Stimulated activated naive CD8-positive, alpha-beta T cell treated with anti-CD3 and anti-CD28 coated beads, Interleukin-15, amount 100 ng/mL, for 72 hours (primary cell): Measurements from ENCODE around the gene RAB26.
"Not testable (repeated sequence)": the region's sequence is repeated elsewhere in the genome, so short reads cannot be mapped to it uniquely, and the experiment has no call there.

Source experiments
- ATAC-seq: fragments of 150-1000 bp; cut with Tn5 transposase; 2 replicates; pipeline ENCODE4 v1.10.0; 2021; ENCODE audit warnings: mild to moderate bottlenecking, moderate library complexity
- DNase-seq, 2 donors: peaks; one replicate each; pipeline ENCODE4 v3.0.0; 2021 to 2022
- H3K27ac Mint-ChIP-seq, 2 donors: one replicate each; pipeline ENCODE4 v1.8.0; 2022; ENCODE audit warnings: mild to moderate bottlenecking in 2 of 2, mixed read lengths in 2 of 2, moderate library complexity in 2 of 2
- H3K27me3 Mint-ChIP-seq: one replicate; pipeline ENCODE4 v1.8.0; 2022; ENCODE audit warnings: mixed read lengths
- H3K4me1 Mint-ChIP-seq: one replicate; pipeline ENCODE4 v1.8.0; 2022; ENCODE audit warnings: mild to moderate bottlenecking, mixed read lengths
- H3K4me3 Mint-ChIP-seq, 2 donors: one replicate each; pipeline ENCODE4 v1.8.0; 2022; ENCODE audit warnings: mild to moderate bottlenecking in 2 of 2, mixed read lengths in 2 of 2, moderate library complexity in 1 of 2
- H3K9me3 Mint-ChIP-seq, 2 donors: one replicate each; pipeline ENCODE4 v1.8.0; 2022; ENCODE audit warnings: mixed read lengths in 2 of 2

RAB26 gene

DNA sequence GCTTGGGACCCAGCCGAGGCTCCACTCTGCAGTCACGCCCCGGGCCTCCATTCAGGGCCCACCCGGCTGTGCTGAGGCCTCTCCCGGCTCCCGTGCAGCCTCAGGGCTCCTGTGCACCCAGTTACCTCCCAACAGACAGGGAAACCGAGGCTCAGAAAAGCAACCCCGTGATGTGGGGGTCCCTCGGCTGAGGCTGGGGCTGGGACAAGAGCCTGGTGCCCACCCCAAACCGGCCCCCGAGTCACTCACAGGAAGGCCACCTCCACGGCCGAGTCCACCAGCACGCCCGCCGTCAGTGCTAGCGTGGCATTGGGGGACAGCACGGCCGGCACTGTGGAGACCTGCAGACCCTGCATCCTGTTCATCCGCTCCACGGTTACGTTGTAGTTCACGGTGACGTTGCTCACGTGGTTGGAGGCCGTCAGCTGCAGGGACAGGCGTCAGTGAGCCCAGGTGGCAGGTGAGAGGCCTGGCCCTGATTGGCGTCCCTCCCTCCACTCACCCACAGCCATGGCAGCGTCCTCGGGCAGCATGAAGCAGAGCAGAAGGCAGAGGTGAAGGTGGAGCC lies 35.8 kb upstream of the RAB26 start:
- H3K4me3 Mint-ChIP-seq, ATAC-seq, H3K9me3 Mint-ChIP-seq, DNase-seq, H3K27me3 Mint-ChIP-seq, H3K27ac Mint-ChIP-seq, H3K4me1 Mint-ChIP-seq: not testable (repeated sequence)

DNA sequence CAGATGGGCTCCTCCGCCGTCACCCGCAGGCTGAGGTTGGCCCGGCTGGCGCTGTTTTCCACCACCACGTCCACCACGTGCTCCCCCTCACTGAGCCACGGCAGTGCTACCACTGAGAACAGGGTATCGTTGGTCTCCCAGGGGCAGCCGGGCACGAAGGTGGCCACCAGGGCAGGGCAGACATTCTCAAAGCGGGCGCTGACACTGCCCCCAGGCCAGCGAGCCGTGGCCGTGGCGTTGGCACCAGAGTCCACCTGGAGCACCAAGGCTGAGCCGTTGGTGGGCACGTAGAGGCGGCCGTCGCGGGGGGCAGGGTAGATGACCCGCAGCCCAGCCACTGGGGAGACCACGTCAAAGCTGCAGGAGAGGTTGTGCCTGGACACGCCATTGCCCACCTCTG lies 34.2 kb upstream of the RAB26 start:
- DNase-seq, H3K27ac Mint-ChIP-seq, H3K9me3 Mint-ChIP-seq, H3K27me3 Mint-ChIP-seq, H3K4me3 Mint-ChIP-seq, ATAC-seq, H3K4me1 Mint-ChIP-seq: not testable (repeated sequence)

DNA sequence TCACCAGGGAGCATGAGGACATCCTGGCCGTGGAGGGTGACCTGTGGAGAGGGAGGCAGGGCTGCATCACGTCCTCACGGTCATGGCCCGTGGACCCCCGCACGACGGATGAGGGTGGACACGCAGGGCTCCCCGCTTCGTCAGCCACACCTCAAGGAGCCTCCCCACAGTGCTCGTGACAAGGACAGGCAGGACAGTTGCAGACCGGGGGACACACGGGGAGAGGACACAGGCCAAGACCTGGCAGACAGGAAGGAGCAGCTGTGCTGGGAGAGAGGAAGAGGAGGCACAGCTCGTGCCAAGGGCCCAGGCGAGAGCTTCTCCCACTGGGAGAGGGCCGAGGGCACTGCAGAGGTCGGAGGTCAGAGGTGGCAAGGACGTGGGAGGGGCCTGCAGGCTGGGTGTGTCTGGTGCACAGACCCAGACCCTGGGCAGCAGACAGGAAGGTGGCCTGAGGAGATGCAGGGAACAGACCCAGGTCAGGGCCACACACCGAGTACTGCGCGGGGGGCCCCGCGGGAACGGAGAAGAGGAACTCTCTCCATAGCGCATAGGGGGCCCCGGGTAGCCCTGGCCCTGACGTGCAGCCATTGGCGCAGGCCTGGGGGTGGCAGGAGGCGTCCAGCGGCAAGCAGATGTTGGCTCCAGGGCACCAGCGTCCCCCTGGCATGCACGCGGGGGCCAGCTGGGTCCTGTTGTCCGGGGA lies 33.4 kb upstream of the RAB26 start:
- not testable (repeated sequence) for H3K27me3 Mint-ChIP-seq, H3K27ac Mint-ChIP-seq, DNase-seq, ATAC-seq, H3K4me3 Mint-ChIP-seq, H3K4me1 Mint-ChIP-seq, H3K9me3 Mint-ChIP-seq

- no peak overlapping the region for H3K27ac Mint-ChIP-seq
- ATAC-seq: no peak
Observed at GRCh38 chr16:2115591-2115973, 32.8 kb upstream of the RAB26 start.

DNA sequence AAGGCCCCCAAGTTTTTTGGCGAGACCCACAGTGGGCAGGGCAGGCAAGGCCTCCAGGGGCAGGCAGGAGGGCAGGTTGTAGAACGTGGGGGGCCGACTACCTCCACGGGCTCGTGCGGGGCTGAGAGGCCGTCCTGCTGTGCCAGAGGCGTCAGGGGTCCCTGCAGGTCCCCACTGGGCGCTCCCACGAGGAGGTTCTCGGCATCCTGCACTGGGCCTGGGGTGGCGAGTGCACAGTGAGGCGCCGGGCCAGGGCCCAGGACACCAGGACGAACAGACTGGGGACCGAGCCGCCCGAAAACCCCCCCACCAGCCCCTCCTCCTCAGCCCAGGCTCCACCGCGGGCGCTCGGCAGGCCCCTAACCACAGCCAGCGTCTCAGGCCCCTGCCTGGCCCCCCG lies 32.0 kb upstream of the RAB26 start:
- not testable (repeated sequence) for H3K27me3 Mint-ChIP-seq, ATAC-seq, H3K9me3 Mint-ChIP-seq, H3K4me3 Mint-ChIP-seq, DNase-seq, H3K27ac Mint-ChIP-seq
- peaks cover 11% of the 10 kb centered on the region for H3K4me1 Mint-ChIP-seq

More at GRCh38 chr16:2115591-2115973, 32.8 kb upstream of the RAB26 start:
- no peak overlapping the region for H3K4me3 Mint-ChIP-seq
- H3K9me3 Mint-ChIP-seq: no peaks in the 10 kb centered on the region
- DNase-seq: no peak
- peaks cover 4% of the 10 kb centered on the region for H3K4me1 Mint-ChIP-seq
- H3K27me3 Mint-ChIP-seq: no peaks in the 10 kb centered on the region

- peaks cover 16% of the 10 kb centered on the region for H3K4me1 Mint-ChIP-seq
- not testable (repeated sequence) for H3K4me3 Mint-ChIP-seq, H3K27ac Mint-ChIP-seq, DNase-seq, ATAC-seq, H3K9me3 Mint-ChIP-seq, H3K27me3 Mint-ChIP-seq
Observed at GRCh38 chr16:2117341-2117740, 31.1 kb upstream of the RAB26 start.

GRCh38 chr16:2117960-2118722 lies 30.3 kb upstream of the RAB26 start:
- peaks cover 16% of the 10 kb centered on the region for H3K4me1 Mint-ChIP-seq
- H3K27ac Mint-ChIP-seq, H3K4me3 Mint-ChIP-seq, DNase-seq, H3K27me3 Mint-ChIP-seq, H3K9me3 Mint-ChIP-seq, ATAC-seq: not testable (repeated sequence)

GRCh38 chr16:2121325-2121724 lies 27.1 kb upstream of the RAB26 start:
- not testable (repeated sequence) for H3K27me3 Mint-ChIP-seq, DNase-seq, H3K4me3 Mint-ChIP-seq, H3K9me3 Mint-ChIP-seq, H3K27ac Mint-ChIP-seq
- peaks cover 31% of the 10 kb centered on the region for H3K4me1 Mint-ChIP-seq
- peak; percentile 67 for ATAC-seq

DNA sequence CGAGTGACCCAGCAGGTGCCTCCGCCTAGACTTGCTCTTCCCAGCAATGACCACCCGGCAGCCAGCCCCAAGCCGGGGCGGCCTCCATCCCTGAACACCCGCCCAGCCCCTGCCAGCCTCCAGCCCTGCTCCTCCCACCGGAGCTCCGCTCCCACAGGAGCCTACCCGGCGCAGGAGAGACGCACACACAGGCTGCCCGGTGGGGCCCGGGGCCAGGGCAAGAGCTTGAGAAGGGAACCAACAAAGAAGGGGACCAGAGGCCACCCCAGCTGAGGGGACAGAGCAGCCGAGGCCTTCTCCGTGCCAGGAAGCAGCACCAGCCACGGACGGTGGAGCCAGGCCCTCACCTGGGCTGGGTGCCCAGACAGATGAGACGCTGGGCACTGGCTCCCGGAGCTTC lies 26.6 kb upstream of the RAB26 start:
- Mint-ChIP-seq H3K9me3 (no peaks in the 10 kb centered on the region), H3K4me1 (peaks cover 37% of the 10 kb centered on the region), H3K4me3 (no peak overlapping the region), H3K27ac (no peak overlapping the region), H3K27me3 (no peaks in the 10 kb centered on the region)
- DNase-seq: no peak
- ATAC-seq: no peak

- Mint-ChIP-seq H3K27ac (peak overlapping the region in 1 of 2 donors; percentile 82), H3K27me3 (no peaks in the 10 kb centered on the region), H3K9me3 (no peaks in the 10 kb centered on the region), H3K4me3 (no peak overlapping the region), H3K4me1 (peaks cover 42% of the 10 kb centered on the region)
- DNase-seq (no peak), ATAC-seq (no peak)
Observed at GRCh38 chr16:2122429-2122828, 26.0 kb upstream of the RAB26 start.

DNA sequence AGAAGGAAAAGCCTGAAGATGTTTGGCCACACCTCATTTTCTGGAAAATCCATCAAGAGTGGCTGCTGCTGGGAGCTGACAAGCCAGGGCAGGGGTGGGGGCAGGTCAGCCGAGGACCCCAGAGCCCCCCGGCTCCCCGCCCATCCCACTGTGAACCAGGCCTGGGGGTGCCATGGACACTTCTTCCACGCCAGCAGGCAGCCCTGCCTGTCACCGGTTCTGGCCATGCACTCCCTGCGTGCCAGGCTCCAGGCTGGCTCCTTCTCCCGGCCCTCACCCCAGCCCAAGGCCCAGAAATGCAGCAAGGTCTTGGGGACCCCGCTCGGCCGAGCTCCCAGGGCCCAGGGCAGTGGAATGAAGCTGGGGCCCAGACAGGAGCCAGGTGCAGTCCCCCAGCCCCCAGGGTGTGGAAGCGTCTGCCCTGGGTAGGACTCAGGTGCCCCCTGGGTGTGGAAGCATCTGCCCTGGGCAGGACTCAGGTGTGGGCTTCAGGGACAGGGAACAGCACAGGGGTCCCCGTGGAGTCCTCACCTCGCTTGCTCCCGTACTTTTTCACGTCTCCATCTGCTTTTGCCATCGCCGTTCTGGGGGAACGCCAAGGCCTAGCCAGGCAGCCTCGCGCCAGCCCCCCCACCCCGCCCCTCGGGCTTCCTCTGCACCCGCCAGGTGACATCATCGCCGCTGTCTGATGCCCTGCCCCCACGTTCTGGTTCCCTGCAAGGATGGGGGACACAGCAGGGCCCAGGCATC lies 25.3 kb upstream of the RAB26 start:
- not testable (repeated sequence) for ATAC-seq, H3K4me3 Mint-ChIP-seq, H3K9me3 Mint-ChIP-seq, H3K27ac Mint-ChIP-seq, DNase-seq, H3K27me3 Mint-ChIP-seq
- H3K4me1 Mint-ChIP-seq: peaks cover 45% of the 10 kb centered on the region

- not testable (repeated sequence) for H3K27me3 Mint-ChIP-seq, DNase-seq, ATAC-seq, H3K4me3 Mint-ChIP-seq, H3K9me3 Mint-ChIP-seq, H3K27ac Mint-ChIP-seq
- H3K4me1 Mint-ChIP-seq: peaks cover 53% of the 10 kb centered on the region
Observed at GRCh38 chr16:2123706-2124376, 24.6 kb upstream of the RAB26 start.

GRCh38 chr16:2124377-2124693 lies 24.1 kb upstream of the RAB26 start:
- H3K4me1 Mint-ChIP-seq: peaks cover 55% of the 10 kb centered on the region
- H3K27ac Mint-ChIP-seq, ATAC-seq, DNase-seq, H3K27me3 Mint-ChIP-seq, H3K9me3 Mint-ChIP-seq, H3K4me3 Mint-ChIP-seq: not testable (repeated sequence)

DNA sequence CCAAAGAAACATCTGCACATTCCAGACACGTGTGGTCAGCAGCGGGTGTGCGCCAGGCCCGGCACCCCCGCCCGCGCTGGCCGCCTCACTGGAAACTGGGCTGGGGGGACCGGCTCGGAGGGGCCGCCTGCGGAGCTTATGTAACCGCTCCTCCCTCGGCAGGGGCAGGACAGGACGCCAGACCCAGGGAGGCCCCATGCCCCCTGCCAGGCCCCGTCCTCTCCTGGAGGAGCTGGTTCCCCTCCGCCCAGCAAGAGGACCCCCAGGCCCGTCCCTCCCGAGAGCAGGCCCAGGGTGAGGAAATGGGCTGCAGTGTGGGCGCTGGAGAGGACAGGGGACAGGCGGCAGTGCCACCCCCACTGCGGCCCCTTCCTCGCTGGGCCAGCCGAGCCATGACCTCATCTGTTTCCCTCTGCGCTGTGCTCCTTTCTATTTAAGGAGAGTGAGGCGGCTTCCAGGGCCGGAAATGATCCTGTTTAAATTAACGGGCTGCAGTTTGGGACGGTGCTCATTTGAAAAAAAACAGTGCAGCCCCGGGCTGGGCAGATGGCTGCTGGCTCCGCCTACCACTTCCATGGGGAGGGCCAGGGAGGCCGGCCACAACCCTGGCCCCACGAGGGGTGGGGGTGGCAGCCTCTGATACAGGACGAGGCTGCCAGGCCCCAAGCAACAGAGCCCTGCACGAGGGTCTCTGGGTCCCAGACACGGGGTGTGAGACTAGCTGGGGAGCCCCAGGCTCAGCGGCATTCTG lies 23.6 kb upstream of the RAB26 start:
- not testable (repeated sequence) for H3K27ac Mint-ChIP-seq, DNase-seq, H3K27me3 Mint-ChIP-seq, H3K9me3 Mint-ChIP-seq, ATAC-seq, H3K4me3 Mint-ChIP-seq
- peaks cover 55% of the 10 kb centered on the region for H3K4me1 Mint-ChIP-seq

DNA sequence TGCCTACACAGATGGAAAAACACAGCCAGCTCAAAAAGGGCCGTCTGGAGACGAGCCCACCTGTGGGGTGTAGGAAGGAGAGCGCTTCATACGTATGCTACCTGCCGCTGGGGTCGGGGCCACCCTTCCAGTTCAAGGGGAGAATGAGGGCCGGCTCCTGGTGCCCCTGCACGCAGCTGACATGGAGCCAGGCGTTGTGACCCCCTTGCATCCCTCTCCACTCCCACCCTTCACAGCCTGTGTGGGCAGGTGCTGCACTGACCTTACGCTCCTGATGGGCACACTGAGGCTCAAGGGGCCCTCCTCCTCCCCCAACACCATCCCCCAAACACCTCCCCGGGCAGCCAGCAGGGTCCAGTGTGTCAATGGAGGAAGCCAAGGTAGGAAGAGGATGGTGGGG lies 22.8 kb upstream of the RAB26 start:
- H3K4me3 Mint-ChIP-seq, H3K27ac Mint-ChIP-seq, ATAC-seq, H3K9me3 Mint-ChIP-seq, H3K27me3 Mint-ChIP-seq, DNase-seq: not testable (repeated sequence)
- peaks cover 51% of the 10 kb centered on the region for H3K4me1 Mint-ChIP-seq
